22Rv1 (cell line): Measurements from ENCODE around the gene DCLK3.

Experiments
- ZFX ChIP-seq: fragments of 450-650 bp; IDR thresholded peaks from 2 replicates; pipeline ENCODE4 v1.6.1; 2017; ENCODE audit warnings: antibody characterized with exemption, borderline replicate concordance
- TF ChIP-seq, protein P1 (sequence below): fragments of 450-650 bp; IDR thresholded peaks from 2 replicates; pipeline ENCODE4 v1.5.1; 2017; ENCODE audit warnings: mild to moderate bottlenecking

DNA sequence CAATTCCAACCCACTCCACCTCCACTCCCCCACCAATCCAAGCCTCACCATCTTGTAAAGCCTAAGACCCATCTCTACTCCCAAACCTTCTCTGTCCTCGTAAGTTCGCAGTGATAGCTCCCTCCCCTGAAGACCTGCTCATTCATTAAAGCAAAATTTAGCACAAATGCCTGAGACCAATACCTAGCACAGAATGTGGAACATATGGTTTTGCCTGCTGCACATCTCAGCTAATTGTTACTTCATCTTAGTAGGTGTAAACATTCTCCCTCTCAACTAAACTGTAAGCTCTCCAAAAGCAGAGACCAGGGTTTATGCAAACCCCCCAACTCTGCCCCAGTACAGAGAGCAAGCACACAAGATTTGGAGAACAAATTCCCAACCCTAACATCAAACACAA is 20.5 kb downstream of the DCLK3 start:
- TF ChIP-seq, protein P1, sequence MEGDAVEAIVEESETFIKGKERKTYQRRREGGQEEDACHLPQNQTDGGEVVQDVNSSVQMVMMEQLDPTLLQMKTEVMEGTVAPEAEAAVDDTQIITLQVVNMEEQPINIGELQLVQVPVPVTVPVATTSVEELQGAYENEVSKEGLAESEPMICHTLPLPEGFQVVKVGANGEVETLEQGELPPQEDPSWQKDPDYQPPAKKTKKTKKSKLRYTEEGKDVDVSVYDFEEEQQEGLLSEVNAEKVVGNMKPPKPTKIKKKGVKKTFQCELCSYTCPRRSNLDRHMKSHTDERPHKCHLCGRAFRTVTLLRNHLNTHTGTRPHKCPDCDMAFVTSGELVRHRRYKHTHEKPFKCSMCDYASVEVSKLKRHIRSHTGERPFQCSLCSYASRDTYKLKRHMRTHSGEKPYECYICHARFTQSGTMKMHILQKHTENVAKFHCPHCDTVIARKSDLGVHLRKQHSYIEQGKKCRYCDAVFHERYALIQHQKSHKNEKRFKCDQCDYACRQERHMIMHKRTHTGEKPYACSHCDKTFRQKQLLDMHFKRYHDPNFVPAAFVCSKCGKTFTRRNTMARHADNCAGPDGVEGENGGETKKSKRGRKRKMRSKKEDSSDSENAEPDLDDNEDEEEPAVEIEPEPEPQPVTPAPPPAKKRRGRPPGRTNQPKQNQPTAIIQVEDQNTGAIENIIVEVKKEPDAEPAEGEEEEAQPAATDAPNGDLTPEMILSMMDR = no peak
- no peak for TF ChIP-seq ZFX
